CD4-positive, alpha-beta T cell treated with Interleukin-15 for 1 hour (primary cell): Measurements from ENCODE around the gene UGT1A3.
"Not testable (repeated sequence)": the region's sequence is repeated elsewhere in the genome, so short reads cannot be mapped to it uniquely, and the experiment has no call there.

Experiments used
- DNase-seq: peaks from one replicate; pipeline ENCODE4 v3.0.0-alpha.2; 2020

UGT1A3 gene

GRCh38 chr2:233708942-233709341 lies 19.9 kb upstream of the UGT1A3 start:
- no peak for DNase-seq

- DNase-seq, result peak; percentile 50
Observed at GRCh38 chr2:233711312-233712008, 17.4 kb upstream of the UGT1A3 start.

- DNase-seq, result no peak
Observed at GRCh38 chr2:233712611-233713261, 16.1 kb upstream of the UGT1A3 start, which contains the start of gene UGT1A5. Gene UGT1A5 (plus strand): TSS chr2:233712907. CDS start chr2:233712992, 85 bp downstream.

GRCh38 chr2:233713262-233713615 lies 15.6 kb upstream of the UGT1A3 start:
- DNase-seq, result no peak

GRCh38 chr2:233714121-233714520 lies 14.7 kb upstream of the UGT1A3 start:
- DNase-seq, result no peak

- DNase-seq, result no peak
Observed at GRCh38 chr2:233718552-233718951, 10.3 kb upstream of the UGT1A3 start, which contains the start of gene UGT1A4. Gene UGT1A4 (plus strand): TSS chr2:233718736. CDS start chr2:233718821, 85 bp downstream.

GRCh38 chr2:233736868-233737653 lies 8.2 kb downstream of the UGT1A3 start:
- DNase-seq, result not testable (repeated sequence)

GRCh38 chr2:233740870-233741269 lies 12.0 kb downstream of the UGT1A3 start:
- DNase-seq, result no peak

GRCh38 chr2:233743464-233744259 lies 14.8 kb downstream of the UGT1A3 start:
- no peak for DNase-seq

GRCh38 chr2:233745073-233745755 lies 16.4 kb downstream of the UGT1A3 start:
- DNase-seq, result no peak

GRCh38 chr2:233745838-233746237 lies 17.0 kb downstream of the UGT1A3 start:
- not testable (repeated sequence) for DNase-seq

- DNase-seq, result no peak
Observed at GRCh38 chr2:233746475-233747282, 17.8 kb downstream of the UGT1A3 start.

GRCh38 chr2:233747283-233747544 lies 18.4 kb downstream of the UGT1A3 start:
- no peak for DNase-seq

GRCh38 chr2:233750689-233751088 lies 21.8 kb downstream of the UGT1A3 start:
- DNase-seq, result not testable (repeated sequence)

- DNase-seq, result not testable (repeated sequence)
Observed at GRCh38 chr2:233751212-233752009, 22.6 kb downstream of the UGT1A3 start.

GRCh38 chr2:233754872-233755611 lies 26.2 kb downstream of the UGT1A3 start:
- no peak for DNase-seq

- DNase-seq, result no peak
Observed at GRCh38 chr2:233756429-233757081, 27.7 kb downstream of the UGT1A3 start.

- DNase-seq, result no peak
Observed at GRCh38 chr2:233758141-233758540, 29.3 kb downstream of the UGT1A3 start.

GRCh38 chr2:233758849-233759248 lies 30.0 kb downstream of the UGT1A3 start:
- DNase-seq, result no peak
